LNCaP clone FGC (cell line): Measurements from ENCODE around the gene ARHGAP12.
A peak's percentile ranks its signal among the peaks of the same experiment; 100 is the strongest.

Source experiments
- DNase-seq: peaks from one replicate; pipeline ENCODE4 v3.0.0-alpha.2; 2011; ENCODE audit warnings: low read depth
- H3K4me3 ChIP-seq: 2 replicates; pipeline ENCODE4 v1.5.1; 2011; ENCODE audit warnings: mild to moderate bottlenecking, low read depth, low read length, control low read depth
- CTCF ChIP-seq: IDR thresholded peaks from 2 replicates; pipeline ENCODE4 v1.5.1; 2012; ENCODE audit warnings: mild to moderate bottlenecking; ENCODE audit not compliant: control insufficient read depth, insufficient read depth; ENCODE audit errors: extremely low read depth

Gene ARHGAP12

GRCh38 chr10:31948021-31948420 lies 19.4 kb upstream of the ARHGAP12 start:
- no peak overlapping the region for H3K4me3 ChIP-seq
- TF ChIP-seq CTCF = no peak

GRCh38 chr10:31947144-31947926 lies 18.7 kb upstream of the ARHGAP12 start:
- DNase-seq = peak; percentile 73
- H3K4me3 ChIP-seq = no peak overlapping the region
- peak; percentile 76 for TF ChIP-seq CTCF

More at GRCh38 chr10:31948021-31948420, 19.4 kb upstream of the ARHGAP12 start:
- DNase-seq = no peak

- no peak for TF ChIP-seq CTCF
- DNase-seq = no peak
- no peak overlapping the region for H3K4me3 ChIP-seq
Observed at GRCh38 chr10:31945392-31945791, 16.8 kb upstream of the ARHGAP12 start.

DNA sequence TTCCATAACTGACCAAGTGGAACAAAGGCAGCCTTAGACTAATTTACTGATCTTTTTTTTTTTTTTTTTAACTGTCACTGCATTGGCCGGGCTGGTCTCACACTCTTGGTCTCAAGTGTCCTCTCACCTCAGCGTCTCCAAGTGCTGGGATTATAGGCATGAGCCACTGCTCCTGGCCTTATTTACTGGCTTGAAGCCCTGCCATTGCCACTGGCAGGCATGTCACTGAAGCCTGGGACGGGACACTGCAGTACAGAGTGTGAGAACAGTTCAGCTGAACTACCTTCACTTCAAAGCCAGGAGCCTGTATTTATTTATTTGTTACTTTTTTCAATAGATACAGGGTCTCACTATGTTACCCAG lies 15.4 kb upstream of the ARHGAP12 start:
- DNase-seq = no peak
- H3K4me3 ChIP-seq = no peak overlapping the region
- TF ChIP-seq CTCF = no peak

- no peak for TF ChIP-seq CTCF
- peak; percentile 33 for DNase-seq
- no peak overlapping the region; the same call in 1 of the 2 replicates for H3K4me3 ChIP-seq
Observed at GRCh38 chr10:31942892-31943291, 14.3 kb upstream of the ARHGAP12 start.

GRCh38 chr10:31942435-31942834 lies 13.8 kb upstream of the ARHGAP12 start:
- no peak overlapping the region; the same call in 1 of the 2 replicates for H3K4me3 ChIP-seq
- TF ChIP-seq CTCF = no peak
- DNase-seq = no peak
